ENCODE measurements around the gene CNIH3.

The CNIH3 gene

DNA sequence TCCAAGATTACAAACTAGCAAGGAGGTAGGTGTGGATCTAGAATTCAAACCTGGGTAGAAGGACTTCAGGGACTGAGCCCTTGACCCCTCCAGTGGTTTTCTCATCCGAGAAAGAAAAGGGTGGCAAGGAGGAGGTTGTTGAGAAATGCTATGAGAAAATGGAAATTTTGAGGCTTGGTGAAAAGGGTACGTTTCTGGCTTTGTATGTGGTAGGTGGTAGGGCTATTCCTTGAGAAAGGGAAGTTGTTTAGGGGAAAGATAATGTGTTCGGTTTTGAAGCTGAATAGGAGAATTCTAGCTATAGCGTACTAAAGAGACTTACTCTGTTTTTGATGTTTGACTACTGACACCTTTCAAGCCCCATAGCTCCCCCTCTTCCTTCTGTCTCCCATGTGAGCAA, 133.8 kb downstream of the CNIH3 start:
- DNase-seq = no peak

DNA sequence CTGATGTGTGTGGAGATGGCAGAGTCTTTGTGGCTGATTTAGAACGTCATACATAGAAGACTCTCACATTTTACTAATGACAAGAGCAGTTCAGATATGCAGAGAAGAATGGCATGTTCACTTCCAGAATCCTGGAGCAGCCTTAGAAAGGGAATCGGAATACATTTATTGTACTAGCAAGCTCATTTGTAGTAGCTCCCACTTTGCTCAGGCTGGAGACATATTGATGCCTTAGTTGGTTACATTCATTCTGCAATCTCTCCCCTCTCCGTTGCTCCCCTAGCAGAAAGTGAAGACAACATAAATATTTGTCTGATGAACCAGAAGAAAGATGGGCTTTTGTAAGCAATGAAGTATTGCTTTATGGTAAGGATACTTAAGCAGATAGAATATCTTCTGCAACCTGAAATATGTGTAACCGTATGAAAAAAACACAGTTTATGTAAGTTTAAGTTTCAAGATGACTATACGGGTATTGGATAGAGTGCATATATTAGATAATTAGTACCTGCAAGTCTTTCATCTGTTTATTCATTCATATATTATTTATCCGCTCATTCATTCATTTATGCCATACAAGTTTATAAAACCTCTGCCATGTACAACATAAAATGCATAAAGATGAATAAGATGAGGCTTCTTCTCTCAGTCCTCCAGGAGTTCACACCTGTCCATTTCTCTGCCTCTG, 135.7 kb downstream of the CNIH3 start:
- no peak for DNase-seq

- DNase-seq = no peak
These were observed 137.4 kb downstream of the CNIH3 start for GRCh38 chr1:224753491-224753890.

GRCh38 chr1:224755586-224755985, 139.5 kb downstream of the CNIH3 start:
- no peak for DNase-seq

- no peak for DNase-seq
These were observed 141.4 kb downstream of the CNIH3 start for GRCh38 chr1:224757508-224757907.

DNA sequence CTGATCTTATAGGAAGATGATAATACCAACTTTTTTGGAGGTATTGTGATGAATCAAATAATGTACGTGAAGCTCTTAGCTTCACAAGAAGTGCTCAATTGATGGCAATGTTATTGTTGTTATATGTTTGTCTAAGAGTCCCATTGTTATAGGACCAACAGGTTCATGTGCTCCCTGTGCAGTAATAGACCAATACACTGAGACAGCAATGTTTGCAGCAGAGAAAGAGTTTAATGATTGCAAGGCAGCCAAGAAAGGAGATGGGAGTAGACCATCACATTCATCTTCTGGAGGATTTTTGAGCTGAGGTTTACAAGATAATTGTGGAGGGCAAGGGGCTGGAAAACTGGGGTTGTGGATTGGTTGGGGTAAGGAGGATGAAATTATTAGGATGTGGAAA, 143.0 kb downstream of the CNIH3 start:
- DNase-seq = no peak

GRCh38 chr1:224759681-224760091, 143.6 kb downstream of the CNIH3 start:
- DNase-seq = no peak

GRCh38 chr1:224760163-224760562, 144.0 kb downstream of the CNIH3 start:
- no peak for DNase-seq

- DNase-seq = no peak
These were observed 145.1 kb downstream of the CNIH3 start for GRCh38 chr1:224761245-224761644.

DNA sequence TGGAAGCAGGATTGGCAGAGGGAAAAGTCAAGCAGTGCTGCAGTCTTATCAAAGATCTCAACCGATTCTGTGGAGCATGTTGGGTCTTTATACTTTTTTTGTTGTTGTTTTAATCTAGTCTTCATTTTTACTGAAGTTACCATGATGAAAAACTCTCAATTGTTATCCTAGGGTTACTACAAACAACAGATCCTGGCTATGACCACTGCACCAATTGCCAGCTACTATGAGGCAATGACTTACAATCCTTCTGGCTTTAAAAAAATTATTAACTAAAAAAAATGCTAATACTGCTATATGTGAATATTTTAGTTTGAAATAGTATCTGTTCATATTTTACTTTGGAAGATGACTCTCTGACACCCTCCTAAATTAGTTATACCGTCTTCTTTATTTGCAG, 145.9 kb downstream of the CNIH3 start:
- no peak for DNase-seq

- no peak for DNase-seq
These were observed 146.6 kb downstream of the CNIH3 start for GRCh38 chr1:224762701-224763100.

- DNase-seq = no peak
These were observed 147.1 kb downstream of the CNIH3 start for GRCh38 chr1:224763126-224763775.

GRCh38 chr1:224766266-224766665, 150.1 kb downstream of the CNIH3 start:
- no peak for DNase-seq

GRCh38 chr1:224767031-224767430, 150.9 kb downstream of the CNIH3 start:
- DNase-seq = peak; percentile 31

GRCh38 chr1:224767676-224768075, 151.6 kb downstream of the CNIH3 start:
- peak; percentile 74 for DNase-seq

DNA sequence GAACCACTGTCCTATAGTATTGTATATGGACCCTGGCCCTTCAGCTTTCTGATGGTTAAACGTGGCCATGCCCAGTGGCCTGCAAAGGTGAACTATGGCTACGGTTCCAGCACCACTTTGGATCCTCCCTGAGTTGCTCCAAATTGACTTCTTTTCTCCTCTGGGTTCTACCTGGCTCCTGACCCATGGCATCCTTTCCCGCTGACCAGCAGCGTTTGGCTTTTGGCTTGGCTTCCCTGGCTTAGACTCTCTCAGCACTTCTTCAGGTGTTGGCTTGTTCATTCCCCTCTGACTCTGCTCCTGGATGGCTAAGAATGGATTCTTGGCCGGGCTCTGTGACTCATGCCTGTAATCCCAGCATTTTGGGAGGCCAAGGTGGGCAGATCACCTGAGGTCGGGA, 152.9 kb downstream of the CNIH3 start:
- no peak for DNase-seq

- DNase-seq = no peak
These were observed 153.6 kb downstream of the CNIH3 start for GRCh38 chr1:224769452-224770335.

- no peak for DNase-seq
These were observed 154.2 kb downstream of the CNIH3 start for GRCh38 chr1:224770336-224770693.

DNA sequence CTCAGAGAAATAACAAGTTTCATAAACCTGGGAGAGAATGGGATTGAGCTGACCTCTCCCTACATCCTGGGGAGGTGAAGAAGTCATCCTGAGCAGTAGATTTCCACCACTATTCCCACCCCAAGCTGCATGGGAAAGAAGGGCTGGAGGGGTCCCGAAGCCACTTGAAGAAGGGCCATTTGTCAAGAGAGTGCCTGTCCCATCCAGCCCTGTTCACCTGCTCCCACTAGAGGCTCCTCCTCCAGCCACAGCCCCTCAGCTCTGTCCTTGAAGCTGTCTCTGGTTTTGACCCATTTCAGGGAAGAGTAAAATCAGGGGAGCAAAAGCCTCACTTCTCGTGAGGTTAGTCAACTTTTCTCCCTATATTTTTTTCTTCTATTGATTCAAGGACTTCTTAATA, 157.5 kb downstream of the CNIH3 start:
- no peak for DNase-seq

- DNase-seq = no peak
These were observed 158.3 kb downstream of the CNIH3 start for GRCh38 chr1:224774378-224774777.

DNA sequence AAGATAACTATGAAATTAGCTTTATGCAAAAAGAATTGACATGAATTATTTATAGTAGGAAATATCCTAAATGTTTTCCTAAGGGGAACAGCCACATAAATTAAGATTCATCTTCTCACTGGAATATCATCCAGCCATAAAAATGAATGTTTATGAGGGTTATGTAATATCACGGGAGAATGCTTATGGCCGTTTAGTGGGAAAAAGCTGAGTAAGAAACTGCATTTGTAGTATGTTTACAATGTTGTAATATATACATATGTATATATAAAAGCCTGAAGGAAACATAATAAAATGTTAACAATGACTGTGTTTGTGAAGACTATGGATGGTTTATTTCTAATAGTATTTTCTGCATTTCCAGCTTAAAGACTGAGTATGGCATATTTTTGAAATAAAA, 161.1 kb downstream of the CNIH3 start:
- DNase-seq = no peak

DNA sequence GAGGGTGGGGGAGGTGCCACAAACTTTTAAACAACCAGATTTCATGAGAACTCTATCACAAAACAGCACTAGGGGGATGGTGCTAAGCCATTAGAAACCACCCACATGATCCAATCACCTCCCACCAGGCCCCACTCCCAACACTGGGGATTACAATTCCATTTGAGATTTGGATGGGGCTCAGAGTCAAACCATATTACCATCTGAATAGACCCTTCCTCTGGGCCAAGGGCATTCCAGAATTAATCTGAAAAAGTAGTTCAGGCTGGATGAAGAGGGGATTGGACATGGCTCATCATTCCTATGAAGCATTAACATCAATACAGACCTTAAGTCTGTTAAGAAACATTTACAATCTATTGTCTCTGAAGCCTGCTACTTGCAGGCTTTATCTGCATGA, 163.4 kb downstream of the CNIH3 start:
- DNase-seq = no peak

GRCh38 chr1:224780736-224781135, 164.6 kb downstream of the CNIH3 start:
- DNase-seq = no peak

DNA sequence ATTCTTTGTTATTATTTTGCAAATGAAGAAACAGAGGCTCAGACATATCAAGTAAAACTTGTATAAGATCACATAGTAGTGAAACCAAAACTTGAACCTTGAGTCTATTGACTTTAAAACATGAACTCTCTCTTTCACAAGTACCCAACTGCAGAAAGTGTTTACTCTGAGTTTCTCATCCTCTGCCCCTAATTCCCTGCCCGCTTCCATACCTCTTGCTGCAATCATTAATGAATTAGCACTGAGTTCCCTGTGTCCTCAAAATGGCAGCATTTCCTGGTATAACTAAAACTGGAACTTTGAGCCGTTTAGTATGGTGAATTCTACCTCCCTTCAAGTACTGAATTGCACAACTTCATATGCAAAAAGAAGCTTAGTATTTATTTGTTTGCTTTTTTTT, 165.7 kb downstream of the CNIH3 start:
- no peak for DNase-seq
